Liver (tissue), 9 donors: ENCODE measurements around the gene CMIP. TPM values are rescaled to one million over a fixed set of nuclear protein-coding genes. Genes with fewer than 3 reads are reported as not detected.
"Not testable (repeated sequence)": the region's sequence is repeated elsewhere in the genome, so short reads cannot be mapped to it uniquely, and the experiment has no call there.

Experiments used
- DNase-seq: peaks from one replicate; pipeline ENCODE4 v3.0.0-alpha.2; 2017; ENCODE audit warnings: low spot score
- H3K27ac ChIP-seq, 2 donors: one replicate each; pipeline ENCODE4 v1.7.0; 2013; ENCODE audit warnings: inconsistent platforms in 2 of 2, low read length in 2 of 2, control low read depth in 1 of 2, low read depth in 1 of 2, mild to moderate bottlenecking in 1 of 2
- H3K27me3 ChIP-seq, 4 donors: one replicate each; pipeline versions ENCODE4 v1.6.1 to v1.7.0; 2013; ENCODE audit warnings: low read length in 3 of 4, inconsistent platforms in 1 of 4, mild to moderate bottlenecking in 1 of 4, moderate library complexity in 1 of 4; ENCODE audit not compliant: control insufficient read depth in 4 of 4, insufficient read depth in 4 of 4
- H3K36me3 ChIP-seq, 4 donors: one replicate each; pipeline versions ENCODE4 v1.6.1 to v1.7.0; 2013; ENCODE audit warnings: low read length in 3 of 4, mild to moderate bottlenecking in 3 of 4, low read depth in 1 of 4, moderate library complexity in 1 of 4; ENCODE audit not compliant: control insufficient read depth in 4 of 4, insufficient read depth in 3 of 4
- H3K4me1 ChIP-seq, 4 donors: one replicate each; pipeline versions ENCODE4 v1.6.1 to v1.7.0; 2013; ENCODE audit warnings: low read length in 3 of 4, mild to moderate bottlenecking in 3 of 4, moderate library complexity in 1 of 4; ENCODE audit not compliant: control insufficient read depth in 4 of 4, insufficient read depth in 4 of 4
- H3K4me3 ChIP-seq, 3 donors: one replicate each; pipeline versions ENCODE4 v1.6.1 to v1.7.0; 2013; ENCODE audit warnings: low read length in 3 of 3, control low read depth in 1 of 3, low read depth in 1 of 3, mild to moderate bottlenecking in 1 of 3
- H3K9ac ChIP-seq, 2 donors: one replicate each; pipeline ENCODE4 v1.7.0; 2013; ENCODE audit warnings: low read length in 2 of 2, mild to moderate bottlenecking in 2 of 2, moderate library complexity in 2 of 2, control low read depth in 1 of 2, low read depth in 1 of 2
- H3K9me3 ChIP-seq, 4 donors: one replicate each; pipeline versions ENCODE4 v1.6.1 to v1.7.0; 2013; ENCODE audit warnings: low read length in 3 of 4; ENCODE audit not compliant: control insufficient read depth in 4 of 4
- ATF3 ChIP-seq: IDR thresholded peaks from 2 replicates; pipeline ENCODE4 v1.6.1; 2016; ENCODE audit warnings: antibody characterized with exemption
- EGR1 ChIP-seq, 2 donors: IDR thresholded peaks; 2 replicates each; pipeline ENCODE4 v1.6.1; 2016 to 2018; ENCODE audit warnings: antibody characterized with exemption in 2 of 2, low read depth in 2 of 2
- FOXA2 ChIP-seq: IDR thresholded peaks from 2 replicates; pipeline ENCODE4 v1.6.1; 2016; ENCODE audit warnings: antibody characterized with exemption
- GABPA ChIP-seq, 2 donors: IDR thresholded peaks in 1 of 2; conservative IDR thresholded peaks in 1 of 2; 2 replicates each; pipeline ENCODE4 v1.6.1; 2016; ENCODE audit warnings: antibody characterized with exemption in 2 of 2, mild to moderate bottlenecking in 1 of 2, moderate library complexity in 1 of 2
- HNF4A ChIP-seq, 2 donors: conservative IDR thresholded peaks; 2 replicates each; pipeline ENCODE4 v1.6.1; 2016; ENCODE audit warnings: antibody characterized with exemption in 2 of 2, mild to moderate bottlenecking in 2 of 2
- HNF4G ChIP-seq: IDR thresholded peaks from 2 replicates; pipeline ENCODE4 v1.6.1; 2016; ENCODE audit warnings: antibody characterized with exemption
- JUND ChIP-seq, 2 donors: IDR thresholded peaks; 2 replicates each; pipeline ENCODE4 v1.6.1; 2016; ENCODE audit warnings: antibody characterized with exemption in 2 of 2
- NR2F2 ChIP-seq: IDR thresholded peaks from 2 replicates; pipeline ENCODE4 v1.6.1; 2016; ENCODE audit warnings: antibody characterized with exemption
- RAD21 ChIP-seq, 2 donors: IDR thresholded peaks; 2 replicates each; pipeline ENCODE4 v1.6.1; 2016; ENCODE audit warnings: antibody characterized with exemption in 2 of 2, mild to moderate bottlenecking in 2 of 2
- REST ChIP-seq: IDR thresholded peaks from 2 replicates; pipeline ENCODE4 v1.6.1; 2016; ENCODE audit warnings: antibody characterized with exemption, mild to moderate bottlenecking
- RXRA ChIP-seq, 2 donors: IDR thresholded peaks; 2 replicates each; pipeline ENCODE4 v1.6.1; 2017 to 2018; ENCODE audit warnings: antibody characterized with exemption in 2 of 2, mild to moderate bottlenecking in 1 of 2
- SP1 ChIP-seq: IDR thresholded peaks from 2 replicates; pipeline ENCODE4 v1.6.1; 2018; ENCODE audit warnings: antibody characterized with exemption, mild to moderate bottlenecking
- ZBTB33 ChIP-seq: IDR thresholded peaks from 2 replicates; pipeline ENCODE4 v1.6.1; 2016; ENCODE audit warnings: antibody characterized with exemption
- whole genome bisulfite sequencing: extraction: QIAGEN DNeasy Blood & Tissue Kit; methylation state at CpG from one replicate; pipeline ENCODE4 v1.1.7; 2013; 5-methylcytosine and 5-hydroxymethylcytosine counted together
- polyA plus RNA-seq, 2 donors: library from polyadenylated mRNA; stranded (reverse) in 1 of 2; unstranded in 1 of 2; fragments of 200-250 nt in 1 of 2; fragments of >200 nt in 1 of 2; fragmentation: Nextera tagmentation in 1 of 2; extraction: Ambion mirVana in 1 of 2; gene quantifications; one replicate each; pipeline versions ENCODE4 v1.2.1 to v1.2.3, GENCODE V29; 2013 to 2015
- total RNA-seq, 2 donors: library from RNA; depleted of rRNA; stranded (reverse); fragments of >200 nt; gene quantifications; one replicate each; pipeline ENCODE4 v1.2.3, GENCODE V29; 2014
- TF ChIP-seq, protein P1 (sequence below): IDR thresholded peaks from 2 replicates; pipeline ENCODE4 v1.6.1; 2016; ENCODE audit warnings: antibody characterized with exemption
- donor health status: healthy.
- donor health status: healthy.
- donor health status: healthy.
- donor health status: healthy.
- donor health status: healthy.

The CMIP gene
- total and polyA plus RNA-seq, 4 donors, result 1.7 to 15.6 (median 10.1) TPM

DNA sequence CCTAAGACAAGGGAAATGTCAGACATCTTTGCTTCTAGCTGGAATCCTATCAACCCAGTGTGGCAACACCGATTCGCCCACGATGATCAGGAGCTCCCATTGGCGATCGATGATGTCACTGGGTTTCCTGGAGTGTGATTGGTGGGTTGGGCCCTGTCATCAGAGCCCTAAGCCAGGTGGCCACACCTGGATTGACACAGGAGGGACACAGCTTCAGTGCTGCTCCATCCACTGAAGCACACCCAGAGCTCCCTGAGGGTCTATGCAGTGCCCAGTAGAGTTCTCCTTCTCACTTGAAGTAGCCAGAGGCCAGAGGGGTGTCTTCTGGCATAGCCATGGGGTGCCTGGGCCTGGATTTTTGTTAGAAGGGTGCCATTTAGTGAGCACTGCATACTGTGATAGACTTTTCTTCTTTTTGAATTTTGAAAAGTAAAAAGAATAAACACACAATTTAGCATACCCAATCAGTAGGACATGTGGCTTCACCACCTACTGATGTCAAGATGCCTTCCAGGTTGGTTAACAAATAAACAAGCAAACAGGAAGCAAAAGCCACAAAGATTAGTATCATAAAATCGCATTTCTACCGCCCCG, 77.6 kb downstream of the CMIP start:
- DNase-seq, result no peak
- H3K9ac ChIP-seq, result no peak overlapping the region
- peaks cover 0 to 1% (median 0%) of the 10 kb centered on the region in 4 donors for H3K36me3 ChIP-seq
- 83% methylated on average over 8 of the region's 8 CpGs for WGBS
- H3K27me3 ChIP-seq, result no peaks in the 10 kb centered on the region
- peak overlapping the region in 1 of 2 donors; percentile 8 for H3K27ac ChIP-seq
- H3K4me3 ChIP-seq, result no peak overlapping the region
- H3K9me3 ChIP-seq, result no peaks in the 10 kb centered on the region
- TF ChIP-seq HNF4G (no peak), SP1 (no peak), FOXA2 (no peak), NR2F2 (no peak), REST (no peak), EGR1 (IDR thresholded peaks at IDR 0.05; ENCODE audit: low read depth in 2 of 2) (no peak), HNF4A (conservative IDR thresholded peaks at IDR 0.05) (no peak), RXRA (IDR thresholded peaks at IDR 0.05) (no peak), JUND (IDR thresholded peaks at IDR 0.05) (no peak), ZBTB33 (no peak)
- TF ChIP-seq, protein P1, sequence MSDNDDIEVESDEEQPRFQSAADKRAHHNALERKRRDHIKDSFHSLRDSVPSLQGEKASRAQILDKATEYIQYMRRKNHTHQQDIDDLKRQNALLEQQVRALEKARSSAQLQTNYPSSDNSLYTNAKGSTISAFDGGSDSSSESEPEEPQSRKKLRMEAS, result no peak
- H3K4me1 ChIP-seq, result peaks cover 0 to 13% (median 5%) of the 10 kb centered on the region in 4 donors

DNA sequence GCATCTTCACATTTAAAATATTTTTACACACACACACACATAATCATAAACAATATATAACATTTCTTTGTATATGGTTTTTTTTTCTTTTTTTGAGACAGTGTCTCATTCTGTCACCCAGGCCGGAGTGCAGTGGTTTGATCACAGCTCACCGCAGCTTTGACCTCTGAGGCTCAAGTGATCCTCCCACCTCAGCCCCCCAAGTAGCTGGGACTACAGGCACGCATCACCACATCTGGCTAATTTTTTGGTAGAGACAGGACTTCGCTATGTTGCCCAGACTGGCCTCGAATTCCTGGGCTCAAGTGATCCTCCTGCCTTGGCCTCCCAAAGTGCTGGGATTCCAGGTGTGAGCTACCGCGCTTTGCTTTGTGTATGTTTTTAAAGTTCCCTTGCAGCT, 78.2 kb downstream of the CMIP start:
- H3K36me3 ChIP-seq, H3K4me3 ChIP-seq, H3K9me3 ChIP-seq, H3K27me3 ChIP-seq, H3K27ac ChIP-seq, H3K9ac ChIP-seq, DNase-seq: not testable (repeated sequence)
- peaks cover 0 to 13% (median 5%) of the 10 kb centered on the region in 4 donors for H3K4me1 ChIP-seq
- WGBS, result 98% methylated on average over 7 of the region's 7 CpGs

DNA sequence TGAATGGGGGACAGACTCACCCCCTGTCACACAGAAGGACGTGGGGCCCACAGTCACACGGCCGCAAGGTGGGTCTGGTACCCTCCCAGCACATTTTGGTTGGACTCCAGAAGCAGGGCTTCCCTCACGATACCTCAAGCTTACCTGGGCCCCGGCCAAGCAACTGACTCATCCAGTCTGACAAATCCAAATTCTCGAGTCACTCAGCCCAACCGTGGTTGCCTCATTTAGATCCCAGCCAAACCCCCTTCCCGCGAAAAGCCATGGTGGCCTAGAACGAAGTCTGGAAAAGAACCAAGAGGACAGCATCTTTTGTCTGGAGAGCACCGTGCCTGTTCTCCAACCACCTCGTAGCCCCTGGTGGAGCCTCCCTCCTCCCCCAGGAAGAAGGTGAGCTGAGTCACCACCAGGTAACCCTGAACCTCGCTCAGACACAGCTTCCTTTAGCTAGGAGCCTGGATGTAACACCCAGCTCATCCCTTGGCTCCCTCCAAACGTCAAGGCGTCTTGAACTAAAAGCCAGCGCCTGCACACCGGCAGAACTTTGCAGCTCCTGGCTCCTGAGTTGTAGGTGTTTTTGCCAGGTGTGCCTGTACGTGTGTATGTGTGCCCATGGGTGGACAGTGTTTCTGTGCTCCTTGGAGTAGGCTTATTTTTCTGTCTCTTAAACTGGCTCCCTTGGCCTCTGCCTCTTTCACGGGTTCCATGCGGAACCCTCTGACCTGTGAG, 78.9 kb downstream of the CMIP start:
- peaks cover 0 to 13% (median 4%) of the 10 kb centered on the region in 4 donors for H3K4me1 ChIP-seq
- no peaks in the 10 kb centered on the region for H3K27me3 ChIP-seq
- H3K4me3 ChIP-seq, result no peak overlapping the region
- H3K9me3 ChIP-seq, result no peaks in the 10 kb centered on the region
- H3K27ac ChIP-seq, result peak overlapping the region in 1 of 2 donors; percentile 4
- H3K36me3 ChIP-seq, result no peaks in the 10 kb centered on the region
- H3K9ac ChIP-seq, result no peak overlapping the region
- WGBS, result 82% methylated on average over 20 of the region's 20 CpGs
- DNase-seq, result no peak
- TF ChIP-seq SP1 (no peak), REST (no peak), GABPA (IDR thresholded peaks at IDR 0.05 in 1 of 2, conservative IDR thresholded peaks at IDR 0.05 in 1 of 2) (no peak), ATF3 (no peak), HNF4G (no peak), HNF4A (conservative IDR thresholded peaks at IDR 0.05) (no peak), RAD21 (IDR thresholded peaks at IDR 0.05) (no peak), NR2F2 (no peak), FOXA2 (no peak), EGR1 (IDR thresholded peaks at IDR 0.05; ENCODE audit: low read depth in 2 of 2) (no peak), JUND (IDR thresholded peaks at IDR 0.05) (no peak)
